ENCODE results near the gene APBB2.
A peak's percentile ranks its signal among the peaks of the same experiment; 100 is the strongest.

Gene APBB2

GRCh38 chr4:40916218-40916555 is 298.2 kb downstream of the APBB2 start:
- peak overlapping the region; percentile 38; the same call in 1 of the 2 replicates for H3K27ac ChIP-seq
- TF ChIP-seq ZFX (IDR thresholded peaks at IDR 0.05) (no peak), CTCF (conservative IDR thresholded peaks at IDR 0.05) (no peak)

GRCh38 chr4:40915318-40916217 is 298.8 kb downstream of the APBB2 start:
- TF ChIP-seq CTCF (conservative IDR thresholded peaks at IDR 0.05) (no peak), ZFX (IDR thresholded peaks at IDR 0.05) (no peak)
- H3K27ac ChIP-seq, result peak overlapping the region; percentile 38

- no peak overlapping the region for H3K27ac ChIP-seq
- TF ChIP-seq ZFX (IDR thresholded peaks at IDR 0.05) (no peak), CTCF (conservative IDR thresholded peaks at IDR 0.05) (no peak)
Measured at GRCh38 chr4:40912460-40913184, 301.7 kb downstream of the APBB2 start.

GRCh38 chr4:40910706-40911105 is 303.6 kb downstream of the APBB2 start:
- H3K27ac ChIP-seq, result no peak overlapping the region
- TF ChIP-seq ZFX (IDR thresholded peaks at IDR 0.05), result no peak
- no peak for TF ChIP-seq CTCF (conservative IDR thresholded peaks at IDR 0.05)

GRCh38 chr4:40909363-40909876 is 304.9 kb downstream of the APBB2 start:
- no peak for TF ChIP-seq ZFX (IDR thresholded peaks at IDR 0.05)
- no peak for TF ChIP-seq CTCF (conservative IDR thresholded peaks at IDR 0.05)

GRCh38 chr4:40908702-40909362 is 305.5 kb downstream of the APBB2 start:
- H3K27ac ChIP-seq, result 0 out of 2 replicates have a peak overlapping the region, but pooled peaks have one; percentile 3
- no peak for TF ChIP-seq ZFX (IDR thresholded peaks at IDR 0.05)
- peak; percentile 93 for TF ChIP-seq CTCF (conservative IDR thresholded peaks at IDR 0.05)

More at GRCh38 chr4:40909363-40909876, 304.9 kb downstream of the APBB2 start:
- no peak overlapping the region for H3K27ac ChIP-seq
